DMS114 treated with DMSO at 0.1 percent for 48 hours (cell line): ENCODE data around the gene THAP4.
A peak's percentile ranks its signal among the peaks of the same experiment; 100 is the strongest.

Source experiments
- DNase-seq: peaks from one replicate; lab custom pipeline; 2025; ENCODE audit not compliant: unreplicated experiment; lab: John Stamatoyannopoulos, UW

The THAP4 gene

GRCh38 chr2:241615041-241615440, 21.9 kb downstream of the THAP4 start:
- DNase-seq = no peak

DNA sequence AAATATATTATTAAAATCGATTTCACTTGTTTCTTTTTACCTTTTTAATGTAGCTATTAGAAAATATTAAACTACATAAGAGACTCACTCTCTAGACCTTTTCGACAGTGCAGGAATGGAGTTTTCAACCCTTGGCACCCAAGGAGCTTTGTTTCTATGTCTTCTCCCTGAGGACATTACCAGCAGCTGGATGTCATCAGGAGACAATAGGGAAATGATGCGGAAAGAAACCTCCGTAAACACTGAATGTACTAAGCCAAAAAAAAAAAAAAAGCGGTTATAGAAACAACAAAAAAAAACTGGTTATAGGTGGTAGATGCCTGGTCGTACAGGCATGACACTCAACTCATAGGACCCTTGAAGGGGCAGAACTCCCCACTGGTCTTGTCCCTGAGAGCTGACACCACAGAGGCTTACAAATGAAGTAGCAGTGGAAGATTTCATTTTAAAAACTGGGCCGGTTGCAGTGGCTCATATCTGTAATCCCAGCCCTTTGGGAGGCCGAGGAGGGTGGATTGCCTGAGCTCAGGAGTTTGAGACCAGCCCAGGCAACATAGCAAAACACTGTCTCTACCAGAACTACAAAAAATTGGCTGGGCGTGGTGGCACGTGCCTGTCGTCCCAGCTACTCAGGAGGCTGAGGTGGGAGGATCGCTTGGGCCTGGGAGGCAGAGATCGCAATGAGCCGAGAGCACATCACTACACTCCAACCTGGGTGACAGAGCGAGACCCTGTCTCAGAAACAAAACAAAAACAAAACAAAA, 23.8 kb downstream of the THAP4 start:
- no peak for DNase-seq

GRCh38 chr2:241612156-241613016, 24.6 kb downstream of the THAP4 start:
- no peak for DNase-seq

GRCh38 chr2:241611062-241611461, 25.9 kb downstream of the THAP4 start:
- no peak for DNase-seq

GRCh38 chr2:241609859-241610793, 26.8 kb downstream of the THAP4 start:
- no peak for DNase-seq

DNA sequence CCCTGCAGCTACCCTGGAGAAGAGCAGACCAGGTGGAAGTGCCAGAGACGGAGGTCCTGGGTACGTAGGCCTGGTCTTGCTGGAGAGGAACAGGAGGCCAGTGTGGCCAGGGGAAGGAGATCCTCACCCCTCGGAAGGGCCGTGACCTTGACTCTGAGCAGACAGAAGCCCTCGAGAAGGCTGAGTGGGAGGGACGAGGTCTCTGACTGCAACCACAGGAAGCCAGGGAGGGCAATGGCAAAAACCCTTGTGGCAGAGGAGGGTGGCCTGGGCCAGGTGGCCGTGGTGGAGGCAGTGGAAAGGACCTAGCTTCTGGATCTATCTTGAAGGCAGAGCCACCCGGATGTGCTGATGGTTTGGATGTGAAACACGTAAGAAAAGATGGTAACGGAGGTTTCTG, 28.1 kb downstream of the THAP4 start:
- no peak for DNase-seq

- DNase-seq = no peak
Observed at GRCh38 chr2:241607162-241607885, 29.6 kb downstream of the THAP4 start.

DNA sequence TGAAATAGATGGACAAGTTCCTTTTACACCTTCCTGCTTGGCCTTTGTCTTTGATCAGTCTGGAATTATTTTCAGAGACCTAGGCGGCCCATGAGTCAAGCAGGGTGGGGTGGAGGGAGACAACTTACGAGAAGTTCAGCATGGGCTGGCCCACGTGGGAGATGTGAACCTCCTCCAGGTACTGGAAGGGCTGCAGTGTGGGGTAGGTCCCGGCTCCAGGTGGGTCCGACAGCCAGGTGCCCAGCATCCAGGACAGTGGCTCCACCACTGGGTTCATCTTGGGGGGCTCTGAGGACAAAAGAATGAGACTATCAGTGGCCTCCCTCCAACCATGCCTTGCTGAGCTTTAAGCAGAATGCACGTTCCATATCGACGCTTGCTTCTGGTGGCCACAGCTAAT, 30.8 kb downstream of the THAP4 start:
- DNase-seq = no peak

DNA sequence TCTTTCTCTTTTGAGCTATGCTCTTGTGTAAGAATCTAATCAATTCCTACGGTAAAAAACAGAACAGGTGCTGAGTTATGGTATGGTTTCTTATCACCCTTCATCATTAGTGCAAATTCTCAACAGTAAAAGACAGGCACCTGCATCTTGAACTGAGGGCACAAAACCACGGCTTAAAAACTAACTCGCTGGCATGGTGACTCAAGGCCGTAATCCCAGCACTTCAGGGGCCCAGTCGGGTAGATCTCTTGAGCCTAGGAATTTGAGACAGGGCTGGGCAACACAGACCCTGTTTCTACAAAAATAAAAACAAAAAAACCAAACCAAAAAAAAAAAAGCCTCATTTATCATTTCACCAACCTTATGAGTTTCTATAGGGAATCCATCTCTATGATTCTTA, 33.3 kb downstream of the THAP4 start:
- no peak for DNase-seq

DNA sequence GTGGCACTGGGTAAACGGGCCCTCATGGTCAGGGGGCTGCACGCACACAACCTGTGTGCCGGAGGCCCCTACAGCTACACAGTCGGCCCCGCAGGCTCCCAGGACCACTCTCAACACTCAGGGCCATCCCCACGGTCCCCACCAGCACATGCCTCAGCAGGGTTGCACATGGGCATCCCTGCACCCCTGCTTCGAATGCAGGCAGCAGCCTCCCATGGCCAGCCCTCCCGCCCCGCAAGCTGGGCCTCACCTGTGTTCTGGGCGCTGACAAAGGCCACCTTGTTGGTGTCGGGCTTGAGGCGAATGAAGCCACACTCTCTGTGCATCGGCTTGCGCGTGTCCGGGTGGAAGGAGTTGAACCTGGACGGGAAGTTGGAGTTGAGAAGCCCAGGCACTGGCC, 34.2 kb downstream of the THAP4 start:
- DNase-seq = no peak

- no peak for DNase-seq
Observed at GRCh38 chr2:241601841-241602240, 35.1 kb downstream of the THAP4 start.

DNA sequence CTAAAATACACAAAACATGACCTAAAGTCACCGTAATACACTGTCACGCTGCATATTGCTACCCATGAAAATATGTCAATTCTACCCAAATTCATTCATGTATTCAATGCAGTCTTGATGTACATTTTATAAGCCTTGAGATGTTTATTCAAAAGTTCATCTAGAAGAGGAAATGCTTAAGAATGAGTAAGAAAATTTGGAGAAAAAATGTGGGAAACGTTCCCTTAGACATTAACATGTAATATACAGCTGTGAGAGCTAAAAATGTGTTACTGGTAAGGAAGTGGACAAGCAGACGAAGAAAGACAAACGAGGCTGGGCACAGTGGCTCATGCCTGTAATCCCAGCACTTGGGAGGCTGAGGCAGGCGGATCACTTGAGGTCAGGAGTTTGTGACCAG, 37.3 kb downstream of the THAP4 start:
- no peak for DNase-seq

- no peak for DNase-seq
Observed at GRCh38 chr2:241598487-241598886, 38.5 kb downstream of the THAP4 start.

GRCh38 chr2:241598061-241598460, 38.9 kb downstream of the THAP4 start:
- no peak for DNase-seq

GRCh38 chr2:241597561-241597960, 39.4 kb downstream of the THAP4 start:
- DNase-seq = no peak

DNA sequence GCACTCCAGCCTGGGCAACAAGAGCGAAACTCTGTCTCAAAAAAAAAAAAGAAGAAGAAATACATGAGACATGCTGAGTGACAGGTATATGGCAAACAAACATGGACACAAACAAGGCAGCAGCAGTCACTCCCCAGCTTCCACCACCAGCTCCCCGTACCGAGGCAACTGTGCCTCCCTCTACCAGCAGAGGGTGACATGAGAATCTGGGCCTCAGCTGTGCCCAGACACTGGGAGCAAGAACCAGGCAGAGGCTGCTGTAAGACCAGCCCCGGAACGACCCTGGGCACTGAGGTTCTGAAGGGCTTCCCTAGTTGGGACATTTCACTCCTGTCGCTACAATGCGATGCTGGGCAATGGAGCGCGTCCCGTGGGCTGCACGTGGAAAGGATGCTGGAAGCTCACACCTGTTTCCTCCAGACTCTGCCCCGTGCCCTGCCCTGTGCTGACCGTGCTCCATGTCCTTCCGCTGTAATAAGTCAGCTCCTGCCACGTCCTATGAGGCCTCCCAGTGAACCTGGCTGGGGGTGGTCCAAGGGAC, 41.3 kb downstream of the THAP4 start:
- peak; percentile 32 for DNase-seq

GRCh38 chr2:241593271-241593670, 43.7 kb downstream of the THAP4 start:
- DNase-seq = no peak

- DNase-seq = no peak
Observed at GRCh38 chr2:241592126-241592845, 44.7 kb downstream of the THAP4 start.
